A673 (cell line): ENCODE measurements around the gene UBTD1. TPM values are rescaled to one million over a fixed set of nuclear protein-coding genes. Genes with fewer than 3 reads are reported as not detected.

ENCODE experiments used
- BruUV-seq: library from RNA; stranded (reverse); fragments of 400-500 nt; replicated peaks from 2 replicates; lab custom pipeline; 2021; lab: Mats Ljungman, UMichigan
- CTCF ChIA-PET: fragments of 300-600 bp; sonication (Branson Sonifier 250); formaldehyde crosslinking; loops from one replicate; lab custom pipeline; 2022; ENCODE audit warnings: antibody characterized with exemption; lab: Charles Lee
- POLR2A ChIA-PET: fragments of 300-600 bp; sonication (Branson Sonifier 250); formaldehyde crosslinking; loops from one replicate; lab custom pipeline; 2022; ENCODE audit warnings: antibody characterized with exemption; ENCODE audit not compliant: low non-redundant PET; lab: Charles Lee
- DNase-seq: peaks from one replicate; pipeline ENCODE4 v3.0.0-alpha.2; 2015; ENCODE audit warnings: low spot score
- H3K27ac ChIP-seq: fragments of 200-600 bp; sonication (generic); 2 replicates; pipeline ENCODE4 v1.5.1; 2016; ENCODE audit warnings: mixed run types, low read depth, mild to moderate bottlenecking, mixed read lengths, antibody characterized with exemption, low read length; ENCODE audit not compliant: poor library complexity, severe bottlenecking
- H3K27me3 ChIP-seq: fragments of 200-600 bp; sonication (generic); replicated peaks from 2 replicates; pipeline ENCODE4 v1.6.1; 2017; ENCODE audit warnings: mixed run types, low read depth, mild to moderate bottlenecking, mixed read lengths, antibody characterized with exemption, low read length; ENCODE audit not compliant: insufficient read depth, poor library complexity
- H3K36me3 ChIP-seq: fragments of 200-600 bp; sonication (generic); 2 replicates; pipeline ENCODE4 v1.6.1; 2016; ENCODE audit warnings: mixed run types, mild to moderate bottlenecking, mixed read lengths, antibody characterized with exemption, low read length; ENCODE audit not compliant: insufficient read depth, poor library complexity, severe bottlenecking
- H3K4me1 ChIP-seq: fragments of 200-600 bp; sonication (generic); 2 replicates; pipeline ENCODE4 v1.6.1; 2017; ENCODE audit warnings: mixed run types, mild to moderate bottlenecking, mixed read lengths, antibody characterized with exemption, low read length; ENCODE audit not compliant: insufficient read depth, poor library complexity, severe bottlenecking
- H3K4me3 ChIP-seq: fragments of 200-600 bp; sonication (generic); 2 replicates; pipeline ENCODE4 v1.5.1; 2016; ENCODE audit warnings: low read depth, mixed run types, mild to moderate bottlenecking, mixed read lengths, low read length; ENCODE audit not compliant: poor library complexity, severe bottlenecking
- H3K9me3 ChIP-seq: fragments of 200-600 bp; sonication (generic); 2 replicates; pipeline ENCODE4 v1.6.1; 2016; ENCODE audit warnings: mixed run types, low read depth, mild to moderate bottlenecking, mixed read lengths, antibody characterized with exemption, low read length; ENCODE audit not compliant: poor library complexity, severe bottlenecking
- EZH2 ChIP-seq: fragments of 200-600 bp; sonication (generic); IDR thresholded peaks from 2 replicates; pipeline ENCODE4 v1.6.1; 2017; ENCODE audit warnings: borderline replicate concordance, low read depth, mild to moderate bottlenecking, mixed read lengths, antibody characterized with exemption, low read length; ENCODE audit not compliant: poor library complexity, severe bottlenecking
- intact Hi-C: fragments of 100-400 bp; cut with micrococcal nuclease; formaldehyde crosslinking; loops from one replicate; pipeline ENCODE4 v1.10.0; 2022; ENCODE audit not compliant: unreplicated experiment
- total RNA-seq: library from RNA; stranded (reverse); gene quantifications from 2 replicates; pipeline ENCODE4 v1.2.3, GENCODE V29; 2021
- TF ChIP-seq, protein P1 (sequence below): fragments of 300-800, 200-600 bp; sonication (generic); conservative IDR thresholded peaks from 2 replicates; pipeline ENCODE4 v1.5.1; 2017; ENCODE audit warnings: low read depth, mild to moderate bottlenecking, antibody characterized with exemption, low read length, moderate library complexity, mixed read lengths

Gene UBTD1
- total RNA-seq, 1 experiment from 2014 or later: 3.1 TPM

DNA sequence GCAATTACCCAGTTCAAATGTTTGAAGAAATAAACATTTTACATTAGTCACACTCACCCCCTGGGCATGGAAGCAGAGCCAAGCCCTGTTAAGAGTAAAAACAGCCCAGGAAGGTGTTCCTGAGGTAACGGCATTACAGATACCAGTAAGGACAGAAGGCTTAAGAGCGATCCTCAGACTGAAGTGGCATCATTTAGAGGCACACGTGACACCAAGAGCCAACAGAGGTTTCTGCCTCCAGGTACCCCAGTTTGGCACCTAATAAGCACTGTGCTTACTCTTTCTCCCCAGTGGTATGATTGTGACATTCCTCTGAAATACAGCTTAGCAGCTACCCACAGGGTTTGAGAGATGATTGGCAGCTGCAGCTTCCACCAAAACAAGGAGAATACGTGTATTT is 17.7 kb upstream of the UBTD1 start:
- H3K27ac ChIP-seq: no peak overlapping the region
- H3K27me3 ChIP-seq: no peaks in the 10 kb centered on the region
- intact Hi-C loops: no loop called here
- POLR2A ChIA-PET: no interaction called here
- H3K9me3 ChIP-seq: no peaks in the 10 kb centered on the region
- CTCF ChIA-PET: no interaction called here
- H3K4me1 ChIP-seq: no peaks in the 10 kb centered on the region
- TF ChIP-seq EZH2: no peak
- TF ChIP-seq, protein P1, sequence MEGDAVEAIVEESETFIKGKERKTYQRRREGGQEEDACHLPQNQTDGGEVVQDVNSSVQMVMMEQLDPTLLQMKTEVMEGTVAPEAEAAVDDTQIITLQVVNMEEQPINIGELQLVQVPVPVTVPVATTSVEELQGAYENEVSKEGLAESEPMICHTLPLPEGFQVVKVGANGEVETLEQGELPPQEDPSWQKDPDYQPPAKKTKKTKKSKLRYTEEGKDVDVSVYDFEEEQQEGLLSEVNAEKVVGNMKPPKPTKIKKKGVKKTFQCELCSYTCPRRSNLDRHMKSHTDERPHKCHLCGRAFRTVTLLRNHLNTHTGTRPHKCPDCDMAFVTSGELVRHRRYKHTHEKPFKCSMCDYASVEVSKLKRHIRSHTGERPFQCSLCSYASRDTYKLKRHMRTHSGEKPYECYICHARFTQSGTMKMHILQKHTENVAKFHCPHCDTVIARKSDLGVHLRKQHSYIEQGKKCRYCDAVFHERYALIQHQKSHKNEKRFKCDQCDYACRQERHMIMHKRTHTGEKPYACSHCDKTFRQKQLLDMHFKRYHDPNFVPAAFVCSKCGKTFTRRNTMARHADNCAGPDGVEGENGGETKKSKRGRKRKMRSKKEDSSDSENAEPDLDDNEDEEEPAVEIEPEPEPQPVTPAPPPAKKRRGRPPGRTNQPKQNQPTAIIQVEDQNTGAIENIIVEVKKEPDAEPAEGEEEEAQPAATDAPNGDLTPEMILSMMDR: no peak
- peaks cover 40% of the 10 kb centered on the region for H3K36me3 ChIP-seq
- BruUV-seq: no TSS peak
- H3K4me3 ChIP-seq: no peak overlapping the region
- no peak for DNase-seq

- intact Hi-C loops: no loop called here
- H3K9me3 ChIP-seq: no peaks in the 10 kb centered on the region
- no peaks in the 10 kb centered on the region for H3K4me1 ChIP-seq
- no peaks in the 10 kb centered on the region for H3K27me3 ChIP-seq
- TF ChIP-seq, protein P1: no peak
- TF ChIP-seq EZH2: no peak
- BruUV-seq: no TSS peak
- no peak overlapping the region for H3K27ac ChIP-seq
- DNase-seq: no peak
- no peak overlapping the region for H3K4me3 ChIP-seq
- ChIA-PET CTCF (no interaction called here), POLR2A (no interaction called here)
- H3K36me3 ChIP-seq: peaks cover 26% of the 10 kb centered on the region
These were observed 16.3 kb upstream of the UBTD1 start for GRCh38 chr10:97482381-97482780.

GRCh38 chr10:97483506-97483905 is 15.2 kb upstream of the UBTD1 start:
- no peak for DNase-seq
- TF ChIP-seq, protein P1: no peak
- TF ChIP-seq EZH2: no peak
- no peak overlapping the region for H3K4me3 ChIP-seq
- H3K36me3 ChIP-seq: peaks cover 17% of the 10 kb centered on the region
- H3K4me1 ChIP-seq: no peaks in the 10 kb centered on the region
- CTCF ChIA-PET: no interaction called here
- BruUV-seq: no TSS peak
- H3K27ac ChIP-seq: no peak overlapping the region
- no peaks in the 10 kb centered on the region for H3K27me3 ChIP-seq
- no peaks in the 10 kb centered on the region for H3K9me3 ChIP-seq
- intact Hi-C loops: no loop called here
- POLR2A ChIA-PET: no interaction called here
